GM18873 (cell line): ENCODE data around the gene TAPBP.
"Not testable (repeated sequence)": the region's sequence is repeated elsewhere in the genome, so short reads cannot be mapped to it uniquely, and the experiment has no call there.

Experiments
- ATAC-seq: cut with Tn5 transposase; IDR thresholded peaks from one replicate; pipeline ENCODE4 v1.9.1; 2021; ENCODE audit warnings: mild to moderate bottlenecking, moderate library complexity, moderate number of reproducible peaks; ENCODE audit not compliant: unreplicated experiment, low FRiP score

The TAPBP gene

DNA sequence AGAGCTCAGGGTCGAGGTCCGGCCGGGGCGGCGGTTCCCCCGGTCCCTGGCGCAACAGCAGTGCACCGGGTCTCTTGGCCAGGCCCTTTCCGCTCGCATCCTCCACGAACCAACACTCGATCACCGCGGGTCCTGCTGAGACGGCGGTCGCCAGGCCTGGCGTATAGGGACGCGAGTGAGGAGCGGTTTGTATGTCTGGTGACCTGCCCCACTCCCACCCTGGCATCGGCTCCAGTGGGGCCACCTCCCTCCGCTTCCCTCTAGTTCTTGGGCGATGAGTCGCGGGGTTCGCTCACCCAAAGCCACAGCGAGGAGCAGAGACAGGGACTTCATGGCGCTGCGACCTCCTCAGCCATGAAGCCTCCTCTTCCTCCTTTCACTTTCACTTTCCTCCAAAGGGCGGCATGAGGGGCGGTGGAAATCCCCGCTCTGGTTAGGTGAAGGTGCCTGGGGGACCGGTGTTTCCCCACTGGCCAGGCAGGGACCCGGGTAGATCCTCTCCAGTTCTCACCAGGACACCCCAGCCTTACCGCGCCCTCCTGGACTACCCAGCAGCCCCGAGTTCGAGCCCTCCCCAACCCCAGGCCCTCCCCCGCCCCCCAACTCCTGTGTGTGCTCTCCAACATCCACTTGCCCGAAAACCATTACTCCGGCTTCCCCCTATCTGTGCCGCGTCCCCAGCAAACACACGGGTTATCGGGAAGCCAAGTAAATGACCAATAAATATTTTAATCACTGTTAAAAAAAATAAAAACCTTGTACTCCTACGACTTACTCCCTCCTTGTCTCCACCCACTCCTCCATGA is at the start of gene TAPBP:
TSS of gene TAPBP (minus strand) at position 370 of the 806 bp plus-strand sequence. CDS start at position 333, 37 bp downstream.
- no peak for ATAC-seq

GRCh38 chr6:33363486-33363885 is 49.6 kb upstream of the TAPBP start:
- ATAC-seq: not testable (repeated sequence)

DNA sequence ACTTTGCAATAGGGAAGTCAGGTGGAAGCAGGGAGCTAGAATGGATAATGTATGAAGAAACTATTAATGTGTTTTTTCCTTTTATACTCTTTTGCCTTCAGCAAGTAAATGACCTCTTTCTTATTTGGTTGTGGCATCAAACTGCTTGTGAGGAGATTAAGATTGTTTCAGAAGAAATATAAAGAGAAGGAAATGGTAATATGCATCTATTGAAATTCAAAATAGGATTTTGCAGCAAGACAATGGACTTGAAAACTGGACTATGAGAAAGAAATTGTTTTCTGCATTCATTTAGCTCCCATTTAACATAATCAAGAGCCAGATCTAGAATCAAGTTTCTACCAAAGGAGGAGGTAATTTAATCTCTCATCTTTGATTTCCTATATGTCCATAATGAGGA is 45.5 kb upstream of the TAPBP start:
- no peak for ATAC-seq

DNA sequence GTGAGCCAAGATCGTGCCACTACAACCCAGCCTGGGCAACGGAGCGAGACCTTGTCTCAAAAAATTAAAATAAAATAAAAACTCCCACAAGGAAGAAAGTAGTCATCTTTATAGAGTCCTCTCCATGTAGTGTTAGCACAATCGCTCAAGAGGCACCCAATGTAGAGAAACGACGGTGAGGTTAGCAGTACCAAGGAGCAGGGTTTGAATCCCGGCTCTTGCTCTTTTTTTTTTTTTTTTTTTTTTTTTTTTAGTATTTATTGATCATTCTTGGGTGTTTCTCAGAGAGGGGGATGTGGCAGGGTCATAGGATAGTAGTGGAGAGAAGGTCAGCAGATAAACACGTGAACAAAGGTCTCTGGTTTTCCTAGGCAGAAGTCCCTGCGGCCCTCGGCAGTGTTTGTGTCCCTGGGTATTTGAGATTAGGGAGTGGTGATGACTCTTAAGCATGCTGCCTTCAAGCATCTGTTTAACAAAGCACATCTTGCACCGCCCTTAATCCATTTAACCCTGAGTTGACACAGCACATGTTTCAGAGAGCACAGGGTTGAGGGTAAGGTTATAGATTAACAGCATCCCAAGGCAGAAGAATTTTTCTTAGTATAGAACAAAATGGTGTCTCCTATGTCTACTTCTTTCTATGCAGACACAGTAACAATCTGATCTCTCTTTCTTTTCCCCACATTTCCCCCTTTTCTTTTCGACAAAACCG is 43.4 kb upstream of the TAPBP start:
- not testable (repeated sequence) for ATAC-seq

DNA sequence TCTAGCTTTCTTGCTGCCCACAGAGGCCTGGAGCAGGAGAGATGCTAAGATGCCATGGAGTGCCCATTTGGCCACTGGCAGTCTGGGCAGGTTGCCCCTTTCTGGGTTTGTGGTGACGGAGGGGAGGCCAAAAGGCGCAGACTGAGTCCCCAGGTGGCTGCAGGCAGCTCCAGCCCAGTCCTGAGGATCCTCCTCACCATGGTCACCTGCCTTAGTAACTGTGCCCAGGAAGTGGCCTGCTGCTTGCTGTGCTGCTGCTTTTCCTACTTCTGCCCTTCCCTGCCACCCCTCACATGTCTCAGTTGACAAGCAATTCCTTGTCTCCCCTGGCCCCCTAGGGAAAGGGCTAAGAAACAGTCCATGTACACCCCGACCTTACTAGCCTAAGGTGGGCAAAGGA is 42.4 kb upstream of the TAPBP start:
- no peak for ATAC-seq

GRCh38 chr6:33355860-33356259 is 42.0 kb upstream of the TAPBP start:
- ATAC-seq: not testable (repeated sequence)

DNA sequence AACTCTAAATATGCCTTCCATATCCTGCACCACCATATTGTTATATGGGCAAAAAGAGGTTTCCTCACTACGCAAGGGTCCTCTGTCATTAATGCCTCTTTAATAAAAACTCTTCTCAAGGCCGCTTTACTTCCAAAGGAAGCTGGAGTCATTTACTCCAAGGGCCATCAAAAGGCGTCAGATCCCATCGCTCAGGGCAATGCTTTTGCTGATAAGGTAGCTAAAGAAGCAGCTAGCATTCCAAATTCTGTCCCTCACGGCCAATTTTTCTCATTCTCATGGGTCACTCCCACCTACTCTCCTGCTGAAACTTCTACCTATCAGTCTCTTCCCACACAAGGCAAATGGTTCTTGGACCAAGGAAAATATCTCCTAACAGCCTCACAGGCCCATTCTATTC is 33.9 kb upstream of the TAPBP start:
- no peak for ATAC-seq

GRCh38 chr6:33346972-33347371 is 33.1 kb upstream of the TAPBP start:
- ATAC-seq: not testable (repeated sequence)

- no peak for ATAC-seq
Observed at GRCh38 chr6:33344701-33345697, 31.1 kb upstream of the TAPBP start.

GRCh38 chr6:33343953-33344611 is 30.2 kb upstream of the TAPBP start:
- ATAC-seq: no peak

DNA sequence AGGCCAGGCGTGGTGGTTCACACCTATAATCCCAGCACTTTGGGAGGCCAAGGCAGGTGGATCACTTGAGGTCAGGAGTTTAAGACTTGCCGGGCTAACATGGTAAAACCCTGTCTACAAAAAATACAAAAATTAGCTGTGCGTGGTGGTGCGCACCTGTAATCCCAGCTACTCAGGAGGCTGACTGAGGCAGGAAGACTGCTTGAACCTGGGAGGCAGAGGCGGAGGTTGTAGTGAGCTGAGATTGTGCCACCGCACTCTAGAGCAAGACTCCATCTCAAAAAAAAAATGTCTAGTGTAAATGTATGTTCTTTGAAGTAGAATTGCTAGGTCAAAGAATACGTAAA is 29.7 kb upstream of the TAPBP start:
- not testable (repeated sequence) for ATAC-seq

DNA sequence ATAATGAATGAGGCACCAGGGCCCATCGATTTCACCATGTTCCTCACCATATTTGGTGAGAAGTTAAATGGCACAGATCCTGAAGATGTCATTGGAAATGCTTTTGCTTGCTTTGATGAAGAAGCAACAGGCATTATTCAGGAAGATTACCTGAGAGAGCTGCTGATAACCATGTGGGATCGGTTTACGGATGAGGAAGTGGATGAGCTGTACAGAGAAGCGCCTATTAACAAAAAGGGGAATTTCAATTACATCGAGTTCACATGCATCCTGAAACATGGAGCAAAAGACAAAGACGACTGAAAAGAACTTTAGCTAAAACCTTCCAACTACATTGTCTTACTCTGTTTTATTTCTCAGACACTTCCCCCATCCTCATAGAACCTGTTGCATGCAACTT is 25.3 kb upstream of the TAPBP start:
- no peak for ATAC-seq

GRCh38 chr6:33336495-33336894 is 22.6 kb upstream of the TAPBP start:
- no peak for ATAC-seq

- ATAC-seq: no peak
Observed at GRCh38 chr6:33335916-33336315, 22.0 kb upstream of the TAPBP start.

DNA sequence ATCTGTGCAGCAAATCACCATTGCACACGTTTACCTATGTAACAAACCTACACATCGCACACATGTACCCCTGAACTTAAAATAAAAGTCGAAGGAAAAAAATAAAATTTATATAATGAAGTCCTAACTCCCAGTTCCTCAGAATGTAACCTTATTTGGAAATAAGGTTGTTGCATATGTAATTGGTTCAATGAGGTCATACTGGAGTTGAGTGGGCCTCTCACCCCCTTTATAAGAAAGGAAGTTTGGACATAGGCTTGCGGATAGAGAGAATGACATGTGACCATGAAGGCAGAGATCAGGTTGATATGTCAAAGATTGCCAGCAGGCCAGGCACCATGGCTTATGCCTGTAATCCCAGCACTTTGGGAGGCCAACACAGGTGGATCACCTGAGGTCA is 19.8 kb upstream of the TAPBP start:
- ATAC-seq: no peak

DNA sequence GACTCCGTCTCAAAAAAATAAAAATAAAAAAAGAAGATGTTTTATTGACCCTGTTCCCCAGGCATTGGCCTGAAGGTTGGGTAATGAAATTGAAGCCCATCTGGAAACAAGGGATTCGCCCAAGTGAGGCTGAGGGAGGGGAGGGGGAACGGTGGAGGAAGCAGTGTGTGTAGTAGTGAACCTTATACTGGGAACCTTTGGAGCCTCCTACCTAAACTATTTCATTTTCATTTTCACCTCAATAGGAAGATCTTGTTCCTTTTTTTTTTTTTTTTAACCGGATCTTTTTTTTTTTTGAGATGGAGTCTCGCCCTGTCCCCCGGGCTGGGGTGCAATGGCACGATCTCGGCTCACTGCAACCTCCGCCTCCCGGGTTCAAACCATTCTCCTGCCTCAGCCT is 16.9 kb upstream of the TAPBP start:
- ATAC-seq: no peak

- ATAC-seq: no peak
Observed at GRCh38 chr6:33329058-33329457, 15.2 kb upstream of the TAPBP start.

- ATAC-seq: no peak
Observed at GRCh38 chr6:33324125-33324524, 10.2 kb upstream of the TAPBP start.

- no peak for ATAC-seq
Observed at GRCh38 chr6:33323623-33323948, 9.7 kb upstream of the TAPBP start.

- no peak for ATAC-seq
Observed at GRCh38 chr6:33321227-33321626, 7.3 kb upstream of the TAPBP start.
